ENCODE results near the gene CAMK2B.
"Not testable (repeated sequence)": the region's sequence is repeated elsewhere in the genome, so short reads cannot be mapped to it uniquely, and the experiment has no call there.

- not testable (repeated sequence) for TF ChIP-seq POLR2A (IDR thresholded peaks at IDR 0.05; ENCODE audit: low read depth, low read length); POLR2AphosphoS5 (IDR thresholded peaks at IDR 0.05; ENCODE audit: low read depth, low read length); TAF1 (IDR thresholded peaks at IDR 0.05; ENCODE audit: low read depth, low read length); SPI1 (IDR thresholded peaks at IDR 0.05; ENCODE audit: low read depth, low read length); PAX5 (IDR thresholded peaks at IDR 0.05; ENCODE audit: insufficient read depth, low read length, severe bottlenecking)
Observed at GRCh38 chr7:44174694-44174948, 150.8 kb downstream of the CAMK2B start.
